Bronchial epithelial cell (primary cell): ENCODE results near the gene MYRF. TPM values are rescaled to one million over a fixed set of nuclear protein-coding genes. Genes with fewer than 3 reads are reported as not detected.

ENCODE experiments used
- DNase-seq: peaks from one replicate; pipeline ENCODE4 v3.0.0-alpha.2; 2010; ENCODE audit warnings: low read depth
- FAIRE-seq: peaks from 2 replicates; lab custom pipeline; 2011; peaks lifted over from hg19 to GRCh38; lab: Jason Lieb, UNC
- H3K27me3 ChIP-seq: 2 replicates; pipeline ENCODE4 v1.5.1; 2011; ENCODE audit warnings: low read length; ENCODE audit not compliant: control insufficient read depth, insufficient read depth
- H3K36me3 ChIP-seq: 2 replicates; pipeline ENCODE4 v1.5.1; 2011; ENCODE audit warnings: low read length; ENCODE audit not compliant: control insufficient read depth, insufficient read depth
- H3K4me3 ChIP-seq: 2 replicates; pipeline ENCODE4 v1.5.1; 2011; ENCODE audit warnings: mild to moderate bottlenecking, low read depth, low read length, control low read depth
- total RNA-seq: library from RNA; depleted of rRNA; stranded (reverse); fragments of >200 nt; gene quantifications from 2 replicates; pipeline ENCODE4 v1.2.1, GENCODE V29; 2014
- TF ChIP-seq, protein P1 (sequence below): IDR thresholded peaks from 2 replicates; pipeline ENCODE4 v1.5.1; 2011; ENCODE audit warnings: mild to moderate bottlenecking, moderate library complexity, low read length, control low read depth, inconsistent platforms; ENCODE audit not compliant: insufficient read depth, severe bottlenecking

MYRF gene
- total RNA-seq, 1 donor from 2014 or later: under 0.01 TPM

DNA sequence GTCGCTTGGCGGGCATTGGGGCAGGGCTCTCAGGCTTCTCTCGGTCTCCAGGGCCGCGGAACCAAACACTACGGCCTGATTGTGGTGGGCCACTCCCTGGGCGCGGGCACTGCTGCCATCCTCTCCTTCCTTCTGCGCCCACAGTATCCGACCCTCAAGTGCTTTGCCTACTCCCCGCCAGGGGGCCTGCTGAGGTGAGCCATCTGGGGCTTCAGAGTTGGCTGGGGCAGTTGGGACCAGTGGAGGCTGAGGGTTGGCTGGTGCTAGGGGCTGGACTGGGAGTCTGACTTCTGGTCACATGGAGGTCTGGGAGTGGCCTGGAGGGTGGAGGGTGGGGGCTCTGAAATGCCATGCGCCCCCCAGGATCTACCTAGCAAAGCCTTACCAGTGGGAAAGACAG lies 15.3 kb upstream of the MYRF start:
- Histone ChIP-seq H3K36me3 (no peaks in the 10 kb centered on the region), H3K27me3 (no peaks in the 10 kb centered on the region), H3K4me3 (no peak overlapping the region)
- TF ChIP-seq, protein P1, sequence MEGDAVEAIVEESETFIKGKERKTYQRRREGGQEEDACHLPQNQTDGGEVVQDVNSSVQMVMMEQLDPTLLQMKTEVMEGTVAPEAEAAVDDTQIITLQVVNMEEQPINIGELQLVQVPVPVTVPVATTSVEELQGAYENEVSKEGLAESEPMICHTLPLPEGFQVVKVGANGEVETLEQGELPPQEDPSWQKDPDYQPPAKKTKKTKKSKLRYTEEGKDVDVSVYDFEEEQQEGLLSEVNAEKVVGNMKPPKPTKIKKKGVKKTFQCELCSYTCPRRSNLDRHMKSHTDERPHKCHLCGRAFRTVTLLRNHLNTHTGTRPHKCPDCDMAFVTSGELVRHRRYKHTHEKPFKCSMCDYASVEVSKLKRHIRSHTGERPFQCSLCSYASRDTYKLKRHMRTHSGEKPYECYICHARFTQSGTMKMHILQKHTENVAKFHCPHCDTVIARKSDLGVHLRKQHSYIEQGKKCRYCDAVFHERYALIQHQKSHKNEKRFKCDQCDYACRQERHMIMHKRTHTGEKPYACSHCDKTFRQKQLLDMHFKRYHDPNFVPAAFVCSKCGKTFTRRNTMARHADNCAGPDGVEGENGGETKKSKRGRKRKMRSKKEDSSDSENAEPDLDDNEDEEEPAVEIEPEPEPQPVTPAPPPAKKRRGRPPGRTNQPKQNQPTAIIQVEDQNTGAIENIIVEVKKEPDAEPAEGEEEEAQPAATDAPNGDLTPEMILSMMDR: no peak
- no peak for DNase-seq
- FAIRE-seq: no peak

DNA sequence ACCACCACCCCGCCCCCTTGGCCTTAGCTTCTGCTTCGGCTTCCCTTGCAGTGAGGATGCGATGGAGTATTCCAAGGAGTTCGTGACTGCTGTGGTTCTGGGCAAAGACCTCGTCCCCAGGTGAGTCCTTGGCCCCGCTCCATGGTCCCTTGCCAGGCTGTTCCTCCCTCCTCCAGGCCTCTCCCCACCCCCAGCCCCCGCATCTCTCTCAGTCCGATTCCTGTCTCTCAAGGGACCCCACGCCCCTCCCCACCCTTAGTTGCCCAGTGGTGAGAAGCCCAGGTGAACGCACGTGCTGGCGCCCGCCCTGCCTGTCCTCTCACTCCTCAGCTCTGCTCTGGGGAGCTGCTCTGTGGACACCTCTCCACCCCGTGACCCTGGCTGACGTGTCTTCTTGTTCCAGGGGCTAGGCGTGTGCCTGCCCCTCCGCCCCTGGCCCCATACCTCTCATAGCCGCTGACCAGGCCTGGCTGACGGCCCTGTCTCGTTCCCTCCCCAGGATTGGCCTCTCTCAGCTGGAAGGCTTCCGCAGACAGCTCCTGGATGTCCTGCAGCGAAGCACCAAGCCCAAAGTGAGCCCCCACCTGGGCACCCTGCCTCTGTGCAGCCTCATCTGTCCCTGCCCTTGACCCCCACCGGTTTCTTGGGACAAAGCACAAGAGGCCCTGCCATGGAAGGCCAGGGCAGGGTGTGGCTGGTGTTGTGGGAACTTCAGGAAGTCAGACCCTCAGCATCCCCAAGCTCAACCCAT lies 14.6 kb upstream of the MYRF start:
- TF ChIP-seq, protein P1: no peak
- Histone ChIP-seq H3K36me3 (no peaks in the 10 kb centered on the region), H3K4me3 (no peak overlapping the region), H3K27me3 (no peaks in the 10 kb centered on the region)
- FAIRE-seq: no peak
- DNase-seq: no peak

DNA sequence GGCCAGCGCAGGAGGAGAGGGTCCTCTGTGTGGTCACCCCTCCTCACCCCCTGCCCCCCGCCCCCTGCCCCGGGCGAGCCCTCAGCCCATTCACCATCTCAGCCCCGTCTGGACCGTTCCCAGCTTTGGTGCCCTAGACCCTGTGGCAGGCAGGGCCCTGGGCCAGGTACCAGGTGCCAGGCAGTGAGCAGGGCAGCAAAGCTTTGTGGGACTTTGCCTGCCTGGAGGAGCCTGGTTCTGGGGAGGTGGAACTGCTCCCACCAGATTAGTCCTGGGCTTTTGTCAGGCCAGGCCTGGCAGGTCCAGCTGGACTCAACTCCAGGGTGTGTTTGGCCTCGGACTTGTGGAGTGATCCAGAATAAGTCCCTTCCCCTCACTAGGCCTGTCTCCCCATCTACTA lies 13.7 kb upstream of the MYRF start:
- DNase-seq (no peak), FAIRE-seq (peak; percentile 23)
- Histone ChIP-seq H3K36me3 (no peaks in the 10 kb centered on the region), H3K27me3 (no peaks in the 10 kb centered on the region), H3K4me3 (no peak overlapping the region)
- TF ChIP-seq, protein P1: no peak

DNA sequence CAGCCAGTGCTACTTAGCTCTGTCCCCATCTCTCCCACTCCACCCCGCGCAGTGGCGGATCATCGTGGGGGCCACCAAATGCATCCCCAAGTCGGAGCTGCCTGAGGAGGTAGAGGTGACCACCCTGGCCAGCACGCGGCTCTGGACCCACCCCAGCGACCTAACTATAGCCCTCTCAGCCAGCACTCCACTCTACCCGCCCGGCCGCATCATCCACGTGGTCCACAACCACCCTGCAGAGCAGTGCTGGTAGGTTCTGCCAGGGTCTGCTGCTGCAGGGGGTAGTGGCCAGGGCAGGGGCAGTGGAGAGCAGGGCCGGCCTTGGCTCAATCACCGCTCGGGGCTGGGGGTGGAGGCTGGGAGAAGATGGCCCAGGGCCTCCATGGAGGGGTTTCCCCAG lies 13.0 kb upstream of the MYRF start:
- H3K36me3 ChIP-seq: no peaks in the 10 kb centered on the region
- H3K27me3 ChIP-seq: no peaks in the 10 kb centered on the region
- no peak overlapping the region for H3K4me3 ChIP-seq
- FAIRE-seq (no peak), DNase-seq (no peak)
- TF ChIP-seq, protein P1: no peak

DNA sequence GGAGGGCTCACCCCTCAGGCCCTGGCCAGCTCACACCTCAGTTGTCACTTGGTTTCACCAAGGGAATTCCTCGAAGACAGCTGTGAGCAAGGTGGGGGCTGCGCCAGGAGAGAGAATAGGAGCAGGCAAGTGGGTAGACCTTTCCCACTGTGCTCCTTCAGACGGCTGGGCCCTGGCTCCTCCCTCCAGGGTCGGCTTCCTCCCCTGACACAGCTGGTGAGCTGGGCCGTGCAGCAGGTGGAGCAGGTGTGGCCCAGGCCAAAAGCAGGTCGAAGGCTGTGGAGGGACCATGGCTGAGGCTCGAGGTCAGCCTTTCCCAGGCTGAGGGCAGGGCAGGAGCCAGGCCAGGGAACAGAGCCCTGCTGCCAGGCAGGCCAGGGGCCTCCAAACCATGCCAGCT lies 12.5 kb upstream of the MYRF start:
- TF ChIP-seq, protein P1: no peak
- H3K27me3 ChIP-seq: no peaks in the 10 kb centered on the region
- H3K36me3 ChIP-seq: no peaks in the 10 kb centered on the region
- DNase-seq (no peak), FAIRE-seq (no peak)
- no peak overlapping the region for H3K4me3 ChIP-seq

DNA sequence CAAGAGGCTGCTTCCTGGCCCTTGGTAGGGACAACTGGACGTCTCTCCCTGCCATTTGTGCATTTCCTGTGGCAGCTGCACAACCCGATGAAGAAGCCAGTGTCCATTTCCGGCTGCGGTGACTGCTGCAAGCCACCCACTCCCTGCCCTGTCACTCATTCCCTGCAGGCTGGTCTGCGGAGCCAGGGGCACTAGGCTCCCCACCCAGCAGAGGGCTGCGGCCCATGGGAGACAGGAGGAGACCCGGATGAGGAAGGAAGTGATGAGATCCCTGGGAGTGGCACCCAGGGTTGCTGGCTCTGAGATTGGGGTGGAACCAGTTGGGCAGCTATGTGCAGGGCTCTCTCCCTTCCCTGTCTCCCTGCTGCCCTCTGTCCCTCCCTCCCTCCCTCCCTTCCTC lies 10.0 kb upstream of the MYRF start:
- Histone ChIP-seq H3K4me3 (no peak overlapping the region), H3K27me3 (no peaks in the 10 kb centered on the region), H3K36me3 (no peaks in the 10 kb centered on the region)
- FAIRE-seq (no peak), DNase-seq (peak; percentile 15)
- TF ChIP-seq, protein P1: no peak
